IPS DF 19.7 (cell line): ENCODE data around the gene ZNF776.
"Not testable (repeated sequence)": the region's sequence is repeated elsewhere in the genome, so short reads cannot be mapped to it uniquely, and the experiment has no call there.

Experiments
- DNase-seq: peaks from one replicate; pipeline ENCODE4 v3.0.0-alpha.2; 2013; ENCODE audit warnings: low read depth, low spot score

Gene ZNF776

DNA sequence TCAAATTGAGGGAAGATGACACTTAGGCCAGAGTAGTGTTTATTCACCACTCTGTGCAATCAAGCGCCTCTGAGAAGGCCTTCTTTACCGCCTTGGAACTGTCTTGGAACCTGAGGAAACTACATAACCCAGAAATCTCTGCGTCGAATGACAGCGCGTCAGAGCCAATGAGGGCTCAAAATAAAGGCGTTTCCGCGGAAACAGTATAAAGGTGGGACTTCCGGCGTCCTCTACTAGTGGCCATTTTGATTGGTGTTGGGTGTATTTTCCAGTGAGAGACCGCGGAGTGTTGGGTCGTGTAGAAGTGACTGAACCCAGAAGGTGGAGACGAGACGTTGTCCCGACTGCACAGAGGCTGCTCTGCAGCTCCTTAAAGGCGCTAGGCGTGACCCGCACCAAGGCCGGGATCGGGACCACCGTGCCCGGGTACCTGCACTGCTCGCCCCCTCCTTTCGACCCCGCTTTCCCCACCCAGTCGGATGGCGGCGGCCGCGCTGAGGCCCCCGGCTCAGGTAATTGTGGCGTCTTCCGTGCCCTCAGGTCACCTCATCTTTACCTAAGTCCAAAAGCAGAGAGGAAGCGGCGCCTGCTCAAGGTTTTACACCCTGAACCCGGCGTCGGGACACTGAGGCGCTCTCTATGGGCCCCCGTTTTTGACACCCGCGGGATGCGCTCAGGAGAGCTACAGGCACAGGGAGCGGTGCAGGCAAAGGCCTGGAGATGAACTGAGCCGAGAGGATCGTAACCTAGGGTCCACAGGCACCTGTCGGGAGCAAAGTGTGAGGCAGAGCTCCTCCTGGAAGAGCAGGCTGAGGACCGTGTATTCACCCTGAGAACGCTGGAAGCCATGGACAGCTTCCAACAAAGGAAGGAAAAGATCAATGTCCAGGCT, at the start of gene ZNF776:
Gene ZNF776 (plus strand): TSS at position 236 of the 892 bp plus-strand sequence. CDS start 244 bp downstream, at position 480.
- peak; percentile 87 for DNase-seq

DNA sequence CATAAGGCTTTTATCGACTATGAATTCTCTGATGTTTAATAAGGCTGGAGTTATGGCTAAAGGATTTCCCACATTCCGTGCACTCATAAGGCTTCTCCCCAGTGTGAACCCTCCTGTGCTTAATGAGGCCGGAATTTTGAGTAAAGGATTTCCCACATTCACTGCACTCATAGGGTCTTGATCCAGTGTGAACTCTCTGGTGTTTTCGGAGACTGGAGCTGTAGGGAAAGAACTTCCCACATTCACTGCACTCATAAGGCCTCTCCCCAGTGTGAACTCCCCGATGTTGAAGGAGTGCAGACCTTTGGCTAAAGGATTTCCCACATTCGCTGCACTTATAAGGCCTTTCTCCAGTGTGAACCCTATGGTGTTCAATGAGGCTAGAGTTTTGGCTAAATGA, 45.0 kb upstream of the ZNF776 start:
- DNase-seq = no peak

DNA sequence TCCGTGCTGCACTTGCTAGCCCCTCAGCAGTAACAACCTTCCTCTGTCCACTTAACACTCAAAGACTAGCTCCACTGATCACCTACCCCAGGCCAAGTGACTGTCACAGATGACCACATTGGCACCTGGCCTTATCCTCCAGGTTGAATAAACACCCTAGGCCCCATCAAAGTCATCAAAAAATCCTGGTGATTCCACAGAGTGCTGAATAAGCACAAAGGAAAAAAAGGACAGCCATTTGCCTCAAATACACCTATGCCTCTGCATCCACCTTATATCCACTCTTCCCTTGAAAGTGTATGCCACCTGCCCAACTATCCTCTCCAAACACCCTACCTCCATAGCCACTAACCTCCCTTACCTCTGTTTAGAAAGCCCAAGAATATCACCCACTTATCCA, 40.3 kb upstream of the ZNF776 start:
- no peak for DNase-seq

DNA sequence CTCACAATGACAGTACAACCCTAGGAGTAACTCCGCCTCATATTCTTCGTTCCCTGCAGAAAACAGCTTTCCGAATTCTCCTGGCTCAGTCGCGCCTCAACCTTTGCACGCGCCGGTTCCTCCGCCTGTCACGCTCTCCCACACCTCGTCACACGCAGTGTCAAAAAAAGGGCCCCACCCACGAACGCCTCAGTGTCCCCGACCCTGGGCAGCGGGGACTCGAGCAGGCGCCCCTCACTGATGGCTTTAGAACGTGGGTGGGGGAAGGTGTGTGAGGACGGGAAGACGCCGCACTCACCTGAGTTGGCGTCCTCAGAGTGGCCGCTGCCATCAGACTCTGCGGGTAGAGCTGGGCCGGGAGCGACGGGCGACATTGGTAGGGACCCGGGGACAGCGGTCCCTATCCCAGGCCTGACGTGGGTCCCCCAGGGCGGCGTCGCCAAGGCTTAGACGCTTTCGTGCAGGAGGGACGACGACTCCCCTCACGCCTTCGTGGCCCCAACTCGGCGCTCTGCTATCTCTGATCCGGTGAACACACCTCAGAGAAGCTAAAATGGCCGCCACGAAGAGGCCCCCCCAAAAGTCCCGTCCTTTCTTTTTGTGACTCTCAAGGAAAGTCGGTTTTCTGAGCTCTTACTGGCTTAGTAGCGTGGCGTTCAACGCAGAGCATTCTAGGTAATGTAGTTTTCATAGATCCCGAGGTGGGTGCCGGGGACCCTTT, 37.8 kb upstream of the ZNF776 start, which contains the start of gene ZNF154:
Gene ZNF154 (minus strand): TSS at position 564 of the 721 bp plus-strand sequence. CDS start 233 bp downstream, at position 331.
- peak; percentile 86 for DNase-seq

DNA sequence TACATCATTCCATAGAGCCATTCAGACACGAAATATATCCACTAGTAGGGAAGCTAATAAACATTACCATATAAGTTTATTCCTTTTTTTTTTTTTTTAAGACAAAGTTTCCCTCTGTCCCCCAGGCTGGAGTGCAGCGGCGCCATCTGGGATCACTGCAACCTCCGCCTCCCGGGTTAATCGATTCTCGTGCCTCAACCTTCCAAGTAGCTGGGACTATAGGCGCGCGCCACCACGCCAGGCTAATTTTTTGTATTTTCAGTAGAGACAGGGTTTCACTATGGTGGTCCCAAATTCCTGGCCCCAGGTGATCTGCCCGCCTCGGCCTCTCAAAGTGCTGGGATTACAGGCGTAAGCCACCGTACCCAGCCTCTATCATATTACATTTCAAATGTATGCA, 37.0 kb upstream of the ZNF776 start:
- no peak for DNase-seq

DNA sequence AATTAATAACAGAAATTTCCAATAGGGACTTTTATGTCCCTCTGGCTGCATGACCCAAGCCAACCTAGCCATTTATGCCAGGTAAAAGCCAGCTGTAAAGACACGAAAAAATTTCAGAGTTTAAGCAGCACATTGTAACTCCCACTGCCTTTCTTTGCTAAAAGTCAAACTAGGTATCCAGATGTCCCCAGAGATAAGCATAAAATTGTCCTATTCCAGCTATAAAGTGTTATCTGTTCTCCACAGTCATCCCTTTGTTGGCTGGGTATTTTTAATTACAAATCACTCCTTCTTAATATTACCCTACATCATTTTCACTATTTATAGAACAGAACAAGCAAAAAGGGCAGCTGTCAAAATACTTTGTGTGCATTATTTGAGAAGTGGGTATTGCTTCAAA, 34.4 kb upstream of the ZNF776 start:
- no peak for DNase-seq

DNA sequence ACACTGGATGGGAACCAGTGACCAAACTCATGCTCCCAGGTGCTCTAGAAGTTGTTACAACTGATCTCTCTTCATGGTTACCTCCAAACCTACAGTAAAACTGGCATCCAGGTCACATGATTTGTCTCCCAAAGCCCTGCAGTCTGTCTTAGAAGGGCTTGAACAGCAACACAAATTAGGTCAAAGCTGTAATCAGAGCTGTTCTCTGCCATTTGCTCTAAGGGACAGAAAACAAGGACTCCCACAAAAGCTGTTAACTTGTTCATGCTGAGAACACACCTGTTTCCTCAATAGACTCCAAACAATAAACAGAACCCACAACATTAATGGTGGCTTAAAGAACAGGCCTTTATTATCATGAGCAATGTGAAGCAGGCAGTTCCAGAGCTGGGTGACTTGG, 27.2 kb upstream of the ZNF776 start:
- DNase-seq = no peak

DNA sequence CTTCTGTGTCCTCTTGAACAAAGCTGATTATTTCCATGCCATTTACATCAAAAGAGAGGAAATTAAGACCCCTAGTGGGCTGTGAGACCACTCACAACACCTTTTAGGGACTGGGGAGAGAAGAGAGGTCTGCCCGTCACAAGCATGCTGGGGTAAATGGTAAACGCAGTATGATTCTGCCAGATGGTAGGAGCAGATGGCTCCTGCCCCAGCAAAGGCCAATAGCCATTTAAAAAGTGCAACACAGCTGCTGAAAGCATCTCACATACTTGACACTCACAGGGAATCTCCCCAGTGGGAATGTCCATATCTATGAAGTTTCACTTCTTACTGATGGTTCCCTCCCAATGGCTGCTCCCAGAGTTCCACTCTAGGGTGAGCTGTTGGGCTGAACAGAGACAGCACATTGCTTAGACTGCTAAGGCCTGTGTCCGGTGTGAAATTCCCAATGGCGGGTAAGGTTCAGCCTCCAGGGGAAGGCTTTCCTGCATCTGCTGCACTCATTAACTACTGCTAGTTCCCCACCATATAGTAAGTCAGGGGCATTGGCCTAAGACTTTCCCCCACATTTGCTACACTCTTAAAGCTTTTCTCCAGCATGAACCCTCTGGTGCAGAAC, 26.6 kb upstream of the ZNF776 start:
- DNase-seq = no peak

DNA sequence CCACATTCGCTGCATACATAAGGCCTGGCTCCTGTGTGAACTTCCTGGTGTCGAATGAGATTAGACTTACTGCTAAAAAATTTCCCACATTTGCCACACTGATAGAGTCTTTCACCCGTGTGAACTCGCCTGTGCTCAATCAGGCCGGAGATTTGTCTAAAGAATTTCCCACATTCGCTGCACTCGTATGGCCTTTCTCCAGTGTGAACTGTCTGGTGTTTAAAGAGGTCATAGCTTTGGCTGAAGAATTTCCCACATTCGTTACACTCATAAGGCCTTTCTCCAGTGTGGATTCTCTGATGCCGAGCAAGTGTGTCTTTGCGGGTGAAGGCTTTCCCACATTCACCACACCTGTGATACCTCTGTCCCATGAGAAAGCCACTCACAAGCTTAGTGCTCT, 25.7 kb upstream of the ZNF776 start:
- DNase-seq = no peak

DNA sequence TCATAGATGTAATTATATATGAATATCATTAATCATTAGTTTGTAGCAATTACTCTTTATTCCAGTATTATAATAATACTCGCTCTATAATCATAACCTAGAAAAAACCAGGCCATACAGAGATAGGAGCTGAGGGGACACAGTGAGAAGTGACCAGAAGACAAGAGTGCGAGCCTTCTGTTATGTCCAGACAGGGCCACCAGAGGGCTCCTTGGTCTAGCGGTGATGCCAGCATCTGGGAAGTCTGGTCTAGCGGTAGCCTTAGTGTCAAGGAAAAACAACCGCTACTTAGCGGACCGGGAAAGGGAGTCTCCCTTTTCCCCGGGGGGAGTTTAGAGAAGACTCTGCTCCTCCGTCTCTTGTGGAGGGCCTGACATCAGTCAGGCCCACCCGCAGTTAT, 8.3 kb upstream of the ZNF776 start:
- not testable (repeated sequence) for DNase-seq

DNA sequence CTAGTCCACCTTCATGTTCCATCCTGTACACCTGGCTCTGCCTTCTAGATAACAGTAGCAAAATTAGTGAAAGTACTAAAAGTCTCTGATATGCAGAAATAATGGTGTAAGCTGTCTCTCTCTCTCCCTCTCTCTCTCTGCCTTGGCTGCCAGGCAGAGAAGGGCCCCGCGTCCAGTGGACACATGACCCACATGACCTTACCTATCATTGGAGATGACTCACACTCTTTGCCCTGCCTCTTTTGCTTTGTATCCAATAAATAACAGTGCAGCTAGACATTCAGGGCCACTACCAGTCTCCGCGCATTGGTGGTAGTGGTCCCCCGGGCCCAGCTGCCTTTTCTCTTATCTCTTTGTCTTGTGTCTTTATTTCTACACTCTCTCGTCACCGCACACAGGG, 7.8 kb upstream of the ZNF776 start:
- not testable (repeated sequence) for DNase-seq

DNA sequence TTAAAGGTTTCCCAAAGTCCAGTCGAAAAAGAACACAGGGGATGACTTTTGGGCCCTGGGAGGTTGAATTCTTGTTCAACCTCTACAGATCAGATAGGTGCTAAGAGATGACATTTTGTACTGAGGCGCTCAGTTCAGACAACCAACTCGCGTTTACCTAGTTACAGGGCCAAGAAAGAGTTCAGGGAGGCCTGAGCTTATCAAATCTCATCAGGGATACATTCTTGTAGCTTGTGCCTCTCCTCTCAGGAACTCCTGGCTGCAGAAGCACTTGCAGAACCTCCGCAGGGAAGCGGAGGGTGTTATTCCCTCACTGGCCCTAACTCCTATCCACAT, 825 bp downstream of the ZNF776 start:
- DNase-seq = no peak

DNA sequence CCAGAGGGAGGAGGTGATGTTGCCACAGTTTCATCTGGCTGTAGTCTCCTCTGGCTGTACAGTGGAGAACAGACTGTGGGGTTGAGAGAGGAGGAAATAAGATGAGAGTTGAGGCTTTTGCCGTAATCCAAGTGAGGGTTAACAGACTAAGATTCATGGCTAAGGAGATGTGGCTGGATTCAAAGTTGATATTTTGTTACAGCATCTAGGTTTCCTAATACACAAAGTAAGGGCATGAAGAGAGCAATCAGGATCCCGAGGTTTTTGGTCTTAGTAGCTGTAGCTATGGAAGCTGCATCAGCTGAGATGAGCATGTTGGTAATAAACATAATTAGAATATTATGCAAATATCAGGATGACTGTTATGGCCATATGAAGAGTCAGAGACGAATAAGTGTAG, 1.4 kb downstream of the ZNF776 start:
- no peak for DNase-seq

DNA sequence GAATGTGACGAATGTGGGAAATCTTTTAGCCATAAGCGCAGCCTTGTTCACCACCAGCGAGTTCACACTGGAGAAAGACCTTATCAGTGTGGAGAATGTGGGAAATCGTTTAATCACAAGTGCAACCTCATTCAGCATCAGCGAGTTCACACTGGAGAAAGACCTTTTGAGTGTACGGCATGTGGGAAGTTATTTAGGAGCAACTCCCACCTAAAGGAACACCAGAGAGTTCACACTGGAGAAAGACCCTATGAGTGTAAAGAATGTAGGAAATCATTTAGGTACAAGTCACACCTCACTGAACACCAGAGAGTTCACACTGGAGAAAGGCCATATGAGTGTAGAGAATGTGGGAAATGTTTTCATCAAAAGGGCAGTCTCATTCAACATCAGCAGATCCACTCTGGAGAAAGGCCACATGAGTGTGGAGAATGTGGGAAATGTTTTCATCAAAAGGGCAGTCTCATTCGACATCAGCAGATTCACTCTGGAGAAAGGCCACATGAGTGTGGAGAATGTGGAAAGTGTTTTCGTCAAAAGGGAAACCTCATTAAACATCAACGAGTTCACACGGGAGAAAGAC, 7.6 kb downstream of the ZNF776 start:
- no peak for DNase-seq

DNA sequence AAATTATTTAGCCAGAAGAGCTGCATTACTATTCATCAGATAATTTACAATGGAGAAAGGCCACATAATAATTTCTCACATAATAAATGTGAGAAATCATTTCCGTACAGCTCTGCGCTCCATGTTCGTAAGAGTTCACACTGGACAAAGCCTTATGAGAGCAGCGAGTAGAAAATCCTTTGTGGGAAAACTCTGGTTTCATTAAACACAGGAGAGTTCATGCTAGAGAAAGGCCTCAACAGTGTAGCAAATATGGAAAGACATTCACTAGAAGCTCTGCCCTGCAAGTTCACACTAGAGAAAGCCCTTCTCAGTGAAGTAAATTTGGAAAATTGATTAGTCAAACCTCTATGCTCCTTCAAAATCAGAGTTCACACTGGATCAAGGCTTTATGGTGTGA, 8.4 kb downstream of the ZNF776 start:
- DNase-seq = no peak

DNA sequence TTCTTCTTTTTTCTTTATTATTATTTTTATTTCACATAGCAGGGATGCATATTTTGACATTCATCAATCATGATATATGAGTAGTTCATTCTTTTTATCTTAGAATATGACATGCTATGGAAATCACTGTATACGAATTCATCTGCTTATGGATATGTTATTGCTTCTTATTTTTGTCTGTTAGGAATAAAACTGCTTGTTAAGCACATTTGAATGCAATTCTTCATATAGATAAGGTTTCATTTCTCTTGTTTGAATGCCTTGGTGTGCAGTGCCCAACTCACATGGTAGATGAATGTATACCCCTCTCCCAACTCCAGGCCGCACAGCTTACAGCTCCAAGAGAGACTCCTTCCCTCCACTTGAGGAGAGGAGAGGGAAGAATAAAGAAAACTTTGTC, 11.3 kb downstream of the ZNF776 start:
- no peak for DNase-seq

DNA sequence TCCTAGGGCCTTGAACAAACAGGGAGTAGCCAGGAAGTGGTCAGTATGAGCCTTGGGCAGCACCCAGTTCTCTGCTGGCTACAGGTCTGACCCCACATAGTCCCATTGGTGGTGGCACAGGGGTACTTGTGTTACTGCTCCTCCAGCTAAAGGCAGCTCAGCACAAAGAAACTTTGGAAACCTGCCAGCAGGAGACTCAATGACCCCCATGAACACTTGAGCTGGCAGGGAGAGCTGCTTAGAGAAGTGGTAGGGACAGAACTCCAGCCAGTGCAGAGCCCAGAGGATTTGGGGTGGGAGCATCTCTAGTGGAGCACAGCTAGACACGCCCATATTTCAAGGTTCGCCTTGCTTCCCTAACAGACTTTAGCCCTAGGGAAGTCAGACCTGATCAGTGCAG, 12.5 kb downstream of the ZNF776 start:
- no peak for DNase-seq

DNA sequence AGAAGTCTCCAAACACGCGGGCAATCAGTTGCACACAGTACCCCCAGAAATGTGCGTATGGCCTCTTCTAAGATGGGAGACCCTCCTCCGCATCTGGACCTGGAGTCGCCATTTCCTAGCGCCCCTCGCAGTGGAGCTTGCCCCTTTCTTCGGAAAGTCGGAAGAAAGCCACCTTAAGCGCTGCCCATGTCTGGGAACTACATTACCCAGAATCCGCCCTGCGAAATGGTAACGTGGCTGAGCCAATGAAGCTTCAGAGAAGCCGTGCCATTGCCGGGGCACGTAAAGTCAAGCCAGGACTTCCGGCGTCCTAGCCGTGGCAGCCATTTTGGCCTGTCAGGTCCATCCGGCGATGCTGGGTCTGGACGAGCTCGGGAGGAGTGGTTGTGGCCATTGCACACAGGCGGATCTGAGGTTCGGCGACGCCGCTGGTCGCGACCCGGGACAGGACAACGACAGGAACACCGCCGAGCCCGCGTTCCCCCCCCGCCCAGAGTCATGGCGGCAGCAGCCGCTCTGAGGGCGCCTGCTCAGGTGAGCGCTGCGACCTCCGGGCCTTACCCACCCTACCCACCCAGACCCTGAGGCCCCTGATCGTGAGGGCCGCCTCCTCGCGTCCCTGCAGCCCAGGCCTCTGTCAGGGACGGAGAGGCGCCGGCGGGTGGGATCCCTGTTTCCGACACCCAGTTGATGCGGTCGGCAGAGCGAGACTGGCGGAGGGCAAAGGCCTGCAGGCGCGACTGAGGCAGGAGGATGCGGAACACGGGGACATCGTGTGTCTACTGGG, 22.9 kb downstream of the ZNF776 start, which contains the start of gene ZNF586:
Gene ZNF586 (plus strand): TSS at position 332 of the 787 bp plus-strand sequence. CDS start 167 bp downstream, at position 499.
- DNase-seq = peak; percentile 97

DNA sequence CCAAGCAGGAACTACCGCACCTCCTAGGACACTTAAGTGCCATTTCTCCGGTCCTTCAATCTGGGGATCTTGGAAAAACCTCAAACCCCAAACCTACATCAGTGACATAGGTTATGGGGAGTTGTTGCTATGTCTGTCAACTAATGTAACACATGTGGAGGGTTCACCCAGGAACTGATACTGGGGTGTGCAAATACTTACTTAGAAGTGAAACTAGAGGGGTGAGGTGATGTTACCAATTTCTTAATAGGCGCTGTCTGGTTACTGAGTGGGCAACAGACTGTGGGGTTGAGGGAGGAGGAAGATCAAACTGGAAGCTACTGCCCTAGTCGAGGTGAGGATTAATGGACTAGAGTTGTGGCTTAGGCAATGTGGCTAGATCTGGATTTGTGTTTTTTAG, 24.8 kb downstream of the ZNF776 start:
- DNase-seq = no peak

DNA sequence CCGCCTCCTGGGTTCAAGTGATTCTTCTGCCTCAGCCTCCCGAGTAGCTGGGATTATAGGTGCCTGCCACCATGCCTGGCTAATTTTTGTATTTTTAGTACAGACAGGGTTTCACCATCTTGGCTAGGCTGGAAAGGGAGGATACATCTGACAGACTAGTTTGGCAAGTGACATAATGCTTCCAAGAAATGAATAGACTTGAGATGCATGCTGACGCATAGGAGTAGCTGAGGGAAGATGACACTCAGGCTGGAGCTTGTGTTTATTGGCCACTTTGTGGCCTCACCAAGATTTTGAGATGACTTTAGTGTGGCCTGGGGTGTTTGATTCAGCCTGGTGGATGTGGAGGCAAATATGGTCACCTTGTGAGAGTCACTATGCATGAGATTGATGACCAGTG, 26.9 kb downstream of the ZNF776 start:
- no peak for DNase-seq

DNA sequence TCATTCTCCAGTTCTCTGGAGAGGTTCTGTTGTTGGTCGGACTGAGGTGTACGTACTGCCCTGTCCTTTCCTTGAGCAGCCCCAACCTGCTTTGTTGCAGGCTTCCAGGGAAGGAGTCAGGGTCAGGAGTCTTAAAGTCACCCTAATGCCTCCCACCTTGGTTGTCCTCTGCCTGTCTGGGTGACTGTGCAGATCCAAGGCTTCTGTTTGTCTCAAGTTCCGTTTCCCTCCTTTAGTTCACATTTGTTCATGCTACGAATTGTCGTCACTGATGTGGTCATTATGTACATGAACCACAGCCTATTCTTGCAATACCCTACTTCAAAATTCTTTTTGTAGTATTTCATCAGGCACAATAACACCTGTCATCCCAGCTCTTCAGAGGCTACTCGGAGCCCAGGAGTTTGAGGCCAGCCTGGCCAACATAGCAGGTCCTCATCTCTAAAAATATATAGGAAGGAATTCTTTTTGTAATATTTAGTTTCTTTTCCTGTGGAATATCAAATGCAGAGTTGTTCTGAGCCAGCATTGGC, 30.2 kb downstream of the ZNF776 start:
- DNase-seq = no peak
